SU-DHL-6 (cell line): ENCODE measurements around the gene WSCD2.

Experiments
- EZH2phosphoT487 ChIP-seq: fragments of 200-600 bp; sonication (generic), shearing (Covaris generic); conservative IDR thresholded peaks from 2 replicates; pipeline ENCODE4 v1.6.1; 2018; ENCODE audit warnings: mild to moderate bottlenecking, antibody characterized with exemption, low read length, moderate library complexity, mixed read lengths
- TF ChIP-seq, protein P1 (sequence below): fragments of 200-600 bp; sonication (generic); IDR thresholded peaks from one replicate; pipeline ENCODE4 v1.5.1; 2017; ENCODE audit warnings: antibody characterized with exemption, mild to moderate bottlenecking, low read length, moderate library complexity; ENCODE audit not compliant: insufficient read depth, poor library complexity, severe bottlenecking

DNA sequence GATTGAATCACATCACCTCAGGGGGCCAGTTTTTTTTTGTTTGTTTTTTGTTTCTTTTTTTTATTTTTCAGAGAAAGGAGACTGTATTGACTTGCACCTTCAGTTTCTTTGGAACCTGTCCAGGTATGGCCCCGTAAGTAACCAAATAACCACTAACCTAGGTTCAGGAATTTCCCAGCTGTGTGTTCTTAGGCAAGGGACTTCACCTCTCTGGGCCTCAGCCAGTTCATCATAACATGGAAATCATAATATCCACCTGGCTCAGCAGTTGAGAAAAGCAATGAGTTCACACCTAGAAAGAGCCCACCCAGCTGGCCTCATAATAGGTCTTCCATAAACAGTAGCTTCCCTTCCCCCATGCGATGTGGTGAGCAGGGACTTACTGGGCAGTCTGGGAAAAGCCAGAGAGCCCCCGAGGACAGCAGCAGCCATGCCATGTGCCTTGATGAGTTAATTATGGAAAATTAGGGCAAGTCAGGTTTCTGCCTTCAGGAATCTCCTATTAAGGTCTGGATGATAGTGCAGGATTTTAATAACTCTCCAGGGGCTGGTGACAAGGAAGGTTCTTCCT, 27.4 kb upstream of the WSCD2 start:
- TF ChIP-seq, protein P1, sequence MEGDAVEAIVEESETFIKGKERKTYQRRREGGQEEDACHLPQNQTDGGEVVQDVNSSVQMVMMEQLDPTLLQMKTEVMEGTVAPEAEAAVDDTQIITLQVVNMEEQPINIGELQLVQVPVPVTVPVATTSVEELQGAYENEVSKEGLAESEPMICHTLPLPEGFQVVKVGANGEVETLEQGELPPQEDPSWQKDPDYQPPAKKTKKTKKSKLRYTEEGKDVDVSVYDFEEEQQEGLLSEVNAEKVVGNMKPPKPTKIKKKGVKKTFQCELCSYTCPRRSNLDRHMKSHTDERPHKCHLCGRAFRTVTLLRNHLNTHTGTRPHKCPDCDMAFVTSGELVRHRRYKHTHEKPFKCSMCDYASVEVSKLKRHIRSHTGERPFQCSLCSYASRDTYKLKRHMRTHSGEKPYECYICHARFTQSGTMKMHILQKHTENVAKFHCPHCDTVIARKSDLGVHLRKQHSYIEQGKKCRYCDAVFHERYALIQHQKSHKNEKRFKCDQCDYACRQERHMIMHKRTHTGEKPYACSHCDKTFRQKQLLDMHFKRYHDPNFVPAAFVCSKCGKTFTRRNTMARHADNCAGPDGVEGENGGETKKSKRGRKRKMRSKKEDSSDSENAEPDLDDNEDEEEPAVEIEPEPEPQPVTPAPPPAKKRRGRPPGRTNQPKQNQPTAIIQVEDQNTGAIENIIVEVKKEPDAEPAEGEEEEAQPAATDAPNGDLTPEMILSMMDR = no peak
- no peak for TF ChIP-seq EZH2phosphoT487
